Measurements from ENCODE around the gene SERPINE1. TPM values are rescaled to one million over a fixed set of nuclear protein-coding genes. Genes with fewer than 3 reads are reported as not detected.
A peak's percentile ranks its signal among the peaks of the same experiment; 100 is the strongest.

SERPINE1 gene
- total and polyA plus RNA-seq, 2 of the 13 experiments (the other 11 are each of a cell fraction or from before 2014, with no cell fraction given), result 21.2 to 1,576 TPM

- TF ChIP-seq CEBPZ (IDR thresholded peaks at IDR 0.05; ENCODE audit: low read length), result no peak
- TF ChIP-seq DMTF1 (CRISPR knock-in tag; IDR thresholded peaks at IDR 0.05), result no peak
- TF ChIP-seq ZNF883 (CRISPR knock-in tag; IDR thresholded peaks at IDR 0.05; ENCODE audit: not compliant biosample characterization), result no peak
- peak; percentile 58; the same call in 1 of the 2 replicates for TF ChIP-seq ZBTB20 (CRISPR knock-in tag; IDR thresholded peaks at IDR 0.05; ENCODE audit: borderline replicate concordance, low read depth)
- peak; percentile 33; the same call in 1 of the 2 replicates for TF ChIP-seq CBFB (CRISPR knock-in tag; IDR thresholded peaks at IDR 0.05)
- TF ChIP-seq AHDC1 (CRISPR knock-in tag; IDR thresholded peaks at IDR 0.05; ENCODE audit: borderline replicate concordance), result peak; percentile 67
- TF ChIP-seq DDIT3 (CRISPR knock-in tag; IDR thresholded peaks at IDR 0.05), result no peak
- no peak for TF ChIP-seq NAIF1 (CRISPR knock-in tag; IDR thresholded peaks at IDR 0.05; ENCODE audit: borderline replicate concordance)
- TF ChIP-seq PPARG (CRISPR knock-in tag; conservative IDR thresholded peaks at IDR 0.05), result no peak; the same call in none of the 2 replicates
- no peak for TF ChIP-seq NFKB2 (CRISPR knock-in tag; IDR thresholded peaks at IDR 0.05; ENCODE audit: borderline replicate concordance)
- TF ChIP-seq ZBTB4 (CRISPR knock-in tag; IDR thresholded peaks at IDR 0.05; ENCODE audit: borderline replicate concordance), result peak; percentile 80
- no peak for TF ChIP-seq NR3C1 (CRISPR knock-in tag; IDR thresholded peaks at IDR 0.05)
Observed at GRCh38 chr7:101126651-101127459, at the start of gene SERPINE1 (continued).

Measured in HepG2 (cell line).